Breast epithelium (tissue), 3 donors: ENCODE measurements around the gene GPSM1.

ENCODE experiments used
- CTCF ChIP-seq, 3 donors: fragments of 450-650 bp; IDR thresholded peaks; one replicate each; pipeline ENCODE4 v1.5.1; 2016 to 2017; ENCODE audit warnings: antibody characterized with exemption in 3 of 3, mild to moderate bottlenecking in 3 of 3, moderate library complexity in 3 of 3
- POLR2A ChIP-seq: fragments of 450-650 bp; IDR thresholded peaks from one replicate; pipeline ENCODE4 v1.6.1; 2016; ENCODE audit warnings: antibody characterized with exemption, mild to moderate bottlenecking, moderate library complexity
- POLR2AphosphoS5 ChIP-seq, 3 donors: sonication (generic); formaldehyde crosslinking; IDR thresholded peaks; one replicate each; pipeline ENCODE4 v1.6.1; 2017; ENCODE audit warnings: antibody characterized with exemption in 3 of 3

- TF ChIP-seq CTCF (IDR thresholded peaks at IDR 0.05) (no peak), POLR2A (no peak), POLR2AphosphoS5 (IDR thresholded peaks at IDR 0.05) (no peak)
Measured at GRCh38 chr9:136290508-136291000, 36.8 kb upstream of the GPSM1 start.
